Activated CD4-positive, CD25-positive, alpha-beta regulatory T cell (primary cell): Measurements from ENCODE around the gene TNK1.
"Not testable (repeated sequence)": the region's sequence is repeated elsewhere in the genome, so short reads cannot be mapped to it uniquely, and the experiment has no call there.

Experiments used
- DNase-seq, 4 experiments: peaks; one replicate each; lab custom pipeline; 2025; lab: John Stamatoyannopoulos, UW

TNK1 gene

DNA sequence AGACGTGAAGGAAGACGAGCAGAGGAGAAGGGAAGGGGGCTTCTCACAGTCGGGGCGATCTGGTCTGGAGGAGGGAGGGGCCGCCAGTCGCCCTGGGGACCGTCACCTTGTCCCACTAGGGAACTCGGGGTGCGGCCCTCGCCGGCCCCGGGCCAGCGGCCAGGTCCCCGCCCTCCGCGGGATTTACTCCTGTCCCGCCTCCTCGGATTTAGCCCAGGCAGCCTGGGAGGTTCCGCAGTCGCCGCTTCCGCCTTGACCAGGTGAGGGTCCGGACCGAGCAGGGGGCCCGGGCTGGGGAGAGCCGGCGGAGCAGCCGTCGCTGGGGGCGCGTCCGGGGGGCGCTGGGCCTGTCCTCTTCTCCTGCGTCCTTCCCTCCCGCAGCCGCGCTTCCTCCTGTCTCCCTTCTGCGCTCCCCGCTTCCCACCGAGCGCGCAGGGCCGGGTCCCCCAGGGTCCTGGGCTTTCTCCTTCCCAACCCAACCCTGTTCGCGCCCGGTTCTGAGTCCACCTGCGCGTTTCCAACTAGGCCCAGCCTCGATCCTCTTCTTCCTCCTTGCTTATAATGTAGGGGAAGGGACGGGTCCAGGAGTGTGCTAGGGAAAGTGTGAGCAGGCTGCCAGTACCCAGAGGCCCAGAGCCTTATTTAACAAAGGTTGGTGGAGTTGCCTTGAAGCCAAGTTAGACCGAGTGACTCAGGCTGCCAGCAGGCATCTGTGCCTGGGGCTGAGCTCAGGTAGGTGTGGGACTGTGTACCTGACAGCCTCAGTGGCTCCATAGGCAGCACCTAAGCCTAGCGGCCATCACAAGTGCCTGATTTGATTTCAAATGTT, at the start of gene TNK1:
TNK1 (plus strand) TSS at position 235 of the 829 bp plus-strand sequence. CDS start 1,838 bp downstream, outside the sequence.
- DNase-seq = no peak

DNA sequence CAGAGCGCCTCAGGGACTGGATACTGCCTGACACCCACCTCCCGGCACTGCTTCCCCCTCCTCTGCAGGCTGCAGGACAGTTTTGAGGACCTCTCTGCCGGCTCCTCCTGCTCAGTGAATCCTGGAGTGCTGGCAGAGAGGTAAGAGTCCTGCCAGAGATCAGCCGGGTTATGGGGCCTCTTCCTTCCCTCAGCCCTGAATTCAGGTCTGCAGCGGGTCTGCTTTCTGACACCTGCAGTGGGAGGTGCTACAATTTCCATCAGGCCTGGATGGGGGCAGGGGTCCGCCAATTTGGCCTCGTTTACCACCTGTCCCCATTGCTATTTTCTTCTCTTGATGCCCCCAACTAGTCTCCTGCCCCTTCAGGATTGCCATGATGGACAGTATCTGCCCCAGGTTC, 48.8 kb upstream of the TNK1 start:
- DNase-seq = no peak

DNA sequence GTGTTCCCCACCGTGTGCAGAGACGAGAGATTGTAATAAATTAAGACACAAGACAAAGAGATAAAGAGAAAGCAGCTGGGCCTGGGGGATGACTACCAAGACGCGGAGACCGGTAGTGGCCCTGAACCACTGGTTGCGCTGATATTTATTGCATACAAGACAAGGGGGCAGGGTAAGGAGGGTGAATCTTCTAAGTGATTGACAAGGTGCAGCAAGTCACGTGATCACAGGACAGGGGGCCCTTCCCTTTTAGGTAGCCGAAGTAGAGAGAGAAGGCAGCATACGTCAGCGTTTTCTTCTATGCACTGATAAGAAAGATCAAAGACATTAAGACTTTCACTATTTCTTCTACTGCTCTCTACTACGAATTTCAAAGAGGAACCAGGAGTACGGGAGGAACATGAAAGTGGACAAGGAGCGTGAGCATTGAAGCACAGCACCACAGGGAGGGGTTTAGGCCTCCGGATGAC, 48.3 kb upstream of the TNK1 start:
- not testable (repeated sequence) for DNase-seq

DNA sequence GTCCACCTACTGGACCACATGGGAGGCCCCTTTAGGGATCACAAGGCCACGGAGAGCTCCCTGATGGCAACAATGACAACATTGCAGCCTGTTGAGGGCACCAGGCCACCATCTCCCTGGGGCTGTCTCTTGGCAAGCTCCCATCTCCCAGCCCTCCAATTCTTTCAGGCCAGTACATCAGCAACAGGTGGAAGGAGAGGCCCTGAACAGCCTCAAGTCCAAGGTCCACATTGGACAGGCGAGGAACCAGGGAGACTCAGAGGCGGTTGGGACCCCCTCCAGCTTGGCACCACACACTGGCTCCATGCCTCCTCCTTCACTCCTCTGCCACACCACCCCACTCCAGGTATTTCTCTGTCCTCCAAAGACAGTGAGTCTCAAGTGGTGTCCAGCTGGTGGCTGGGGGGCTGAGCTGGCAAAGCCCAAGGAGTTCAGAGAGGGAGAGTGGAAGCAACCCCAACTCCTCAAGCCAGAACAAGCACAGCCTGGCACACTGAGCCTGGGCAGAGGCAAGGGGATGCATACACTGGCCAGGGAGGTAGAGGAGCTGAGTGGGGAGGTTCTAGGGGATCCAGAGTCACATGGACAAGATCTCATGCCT, 45.9 kb upstream of the TNK1 start:
- DNase-seq = no peak

DNA sequence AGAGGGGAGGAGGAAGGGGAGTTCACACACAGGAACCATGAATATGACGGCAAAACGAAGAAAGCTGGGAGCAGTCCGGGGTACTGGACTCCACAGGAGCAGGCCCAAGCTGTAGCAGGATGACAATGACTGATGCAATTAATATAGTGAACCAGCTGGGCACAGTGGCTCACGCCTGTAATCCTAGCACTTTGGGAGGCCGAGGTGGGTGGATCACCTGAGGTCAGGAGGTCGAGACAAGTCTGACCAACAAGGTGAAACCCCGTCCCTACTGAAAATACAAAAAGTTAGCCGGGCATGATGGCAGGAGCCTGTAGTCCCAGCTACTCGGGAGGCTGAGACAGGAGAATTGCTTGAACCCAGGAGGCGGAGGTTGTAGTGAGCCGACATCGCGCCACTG, 45.1 kb upstream of the TNK1 start:
- DNase-seq = not testable (repeated sequence)

DNA sequence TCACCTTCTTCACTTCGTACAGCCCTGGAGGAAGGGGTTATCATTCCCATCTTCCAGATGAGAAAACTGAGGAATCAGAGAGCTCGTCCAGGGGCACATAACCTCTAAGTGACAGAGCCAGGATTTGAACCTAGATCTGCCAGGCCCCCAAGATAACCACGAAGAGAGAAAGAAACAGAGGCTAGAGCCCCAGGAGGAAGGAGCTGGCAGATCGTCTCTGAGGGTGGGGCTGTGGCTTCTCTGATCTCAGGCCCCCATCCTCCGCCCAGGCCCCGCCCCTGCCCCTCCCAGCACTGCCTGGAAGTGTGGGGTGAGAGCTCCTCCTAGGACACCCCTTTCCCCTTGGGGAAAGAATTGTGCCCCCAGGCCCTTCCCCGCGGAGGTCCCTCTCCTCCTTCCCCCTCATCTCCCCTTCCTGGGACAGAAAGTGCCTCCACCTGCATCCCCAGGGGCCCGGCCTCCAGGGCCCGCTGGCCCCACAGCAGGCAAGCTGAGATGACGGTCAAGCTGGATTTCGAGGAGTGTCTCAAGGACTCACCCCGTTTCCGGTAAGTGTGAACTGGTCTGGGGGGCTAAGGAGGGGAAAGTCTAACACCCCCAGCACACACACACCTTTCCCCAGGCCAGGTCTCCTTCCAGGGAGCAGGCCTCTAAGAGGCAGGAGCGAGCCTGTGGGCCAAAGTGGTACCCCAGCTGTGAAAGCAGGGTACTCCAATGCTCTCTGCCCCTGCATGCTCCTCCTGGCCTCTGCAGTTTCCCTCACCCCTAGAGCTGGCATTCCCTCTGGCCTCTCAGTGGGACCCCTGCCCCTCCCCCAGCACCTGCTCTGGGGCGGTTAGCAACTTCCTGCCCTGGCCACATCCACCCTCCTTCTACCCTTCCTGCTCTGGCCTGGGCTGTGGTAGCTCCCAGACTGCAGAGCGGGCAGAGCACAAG, 44.4 kb upstream of the TNK1 start, which contains the start of gene ACAP1:
ACAP1 (plus strand) TSS at position 290 of the 936 bp plus-strand sequence; CDS start at position 496, 206 bp downstream.
- DNase-seq = peak; percentile 40 to 83 (median 66)

DNA sequence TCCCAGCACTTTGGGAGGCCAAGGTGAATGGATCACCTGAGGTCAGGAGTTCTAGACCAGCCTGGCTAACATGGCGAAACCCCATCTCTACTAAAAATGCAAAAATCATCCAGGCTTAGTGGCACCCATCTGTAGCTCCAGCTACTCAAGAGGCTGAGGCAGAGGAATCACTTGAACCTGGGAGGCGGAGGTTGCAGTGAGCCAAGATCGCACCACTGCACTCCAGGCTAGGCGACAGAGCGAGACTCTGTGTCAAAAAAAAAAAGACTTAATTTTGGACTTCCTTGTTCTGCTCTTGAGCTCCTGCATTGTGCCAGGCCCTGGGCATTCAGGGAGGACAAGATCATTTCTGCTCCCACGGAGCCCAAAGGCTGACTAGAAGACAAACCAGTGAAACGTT, 43.3 kb upstream of the TNK1 start:
- DNase-seq = not testable (repeated sequence)

DNA sequence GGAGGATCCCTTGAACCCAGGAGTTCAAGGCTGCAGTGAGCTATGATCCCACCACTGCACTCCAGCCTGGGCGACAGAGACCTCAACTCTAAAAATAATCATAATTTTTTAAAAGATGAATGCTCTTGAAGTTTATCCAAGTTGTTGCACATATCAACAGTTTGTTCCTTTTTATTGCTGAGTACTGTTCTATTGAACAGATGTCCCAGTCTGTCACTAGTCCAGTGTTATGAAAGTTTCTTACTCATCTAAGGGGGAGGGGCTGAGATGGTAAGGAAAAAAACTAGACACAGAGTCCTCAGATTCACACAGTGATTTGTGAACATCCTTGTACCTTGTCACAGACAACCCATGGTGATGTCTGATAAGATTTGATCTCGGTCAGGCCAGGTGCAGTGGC, 40.7 kb upstream of the TNK1 start:
- no peak for DNase-seq

DNA sequence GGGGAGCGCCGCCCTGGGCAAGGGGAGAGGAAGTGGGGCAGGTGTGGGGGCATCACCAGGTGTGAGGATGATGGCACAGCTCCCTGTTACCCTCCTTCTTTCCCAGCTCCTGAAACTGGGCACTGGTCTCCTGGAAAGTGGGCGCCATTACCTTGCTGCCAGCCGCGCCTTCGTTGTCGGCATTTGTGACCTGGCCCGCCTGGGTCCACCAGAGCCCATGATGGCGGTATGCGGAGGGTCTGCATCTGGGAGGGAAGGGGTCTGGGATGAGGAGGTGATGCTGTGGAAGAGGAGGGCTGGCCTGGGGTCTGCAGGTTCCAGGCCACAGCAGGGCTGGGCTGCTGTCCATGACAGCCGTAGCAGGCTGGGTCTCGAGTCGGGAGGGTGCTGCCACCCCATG, 39.0 kb upstream of the TNK1 start:
- no peak for DNase-seq

DNA sequence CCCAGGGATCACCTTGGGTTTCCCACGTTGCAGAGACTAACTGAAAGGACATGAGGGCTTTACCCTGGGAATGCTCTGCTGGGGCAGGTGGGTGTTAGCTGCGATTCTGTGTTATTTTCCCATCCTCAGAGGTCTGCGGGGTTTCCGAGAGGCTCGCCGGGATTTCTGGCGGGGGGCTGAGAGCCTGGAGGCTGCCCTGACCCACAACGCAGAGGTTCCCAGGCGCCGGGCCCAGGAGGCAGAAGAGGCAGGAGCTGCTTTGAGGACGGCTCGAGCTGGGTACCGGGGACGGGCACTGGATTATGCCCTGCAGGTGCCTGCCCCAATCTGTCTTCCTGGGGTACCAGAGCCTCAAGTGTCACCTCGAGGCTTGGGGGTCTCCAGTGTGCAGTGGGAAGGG, 37.6 kb upstream of the TNK1 start:
- DNase-seq = no peak

DNA sequence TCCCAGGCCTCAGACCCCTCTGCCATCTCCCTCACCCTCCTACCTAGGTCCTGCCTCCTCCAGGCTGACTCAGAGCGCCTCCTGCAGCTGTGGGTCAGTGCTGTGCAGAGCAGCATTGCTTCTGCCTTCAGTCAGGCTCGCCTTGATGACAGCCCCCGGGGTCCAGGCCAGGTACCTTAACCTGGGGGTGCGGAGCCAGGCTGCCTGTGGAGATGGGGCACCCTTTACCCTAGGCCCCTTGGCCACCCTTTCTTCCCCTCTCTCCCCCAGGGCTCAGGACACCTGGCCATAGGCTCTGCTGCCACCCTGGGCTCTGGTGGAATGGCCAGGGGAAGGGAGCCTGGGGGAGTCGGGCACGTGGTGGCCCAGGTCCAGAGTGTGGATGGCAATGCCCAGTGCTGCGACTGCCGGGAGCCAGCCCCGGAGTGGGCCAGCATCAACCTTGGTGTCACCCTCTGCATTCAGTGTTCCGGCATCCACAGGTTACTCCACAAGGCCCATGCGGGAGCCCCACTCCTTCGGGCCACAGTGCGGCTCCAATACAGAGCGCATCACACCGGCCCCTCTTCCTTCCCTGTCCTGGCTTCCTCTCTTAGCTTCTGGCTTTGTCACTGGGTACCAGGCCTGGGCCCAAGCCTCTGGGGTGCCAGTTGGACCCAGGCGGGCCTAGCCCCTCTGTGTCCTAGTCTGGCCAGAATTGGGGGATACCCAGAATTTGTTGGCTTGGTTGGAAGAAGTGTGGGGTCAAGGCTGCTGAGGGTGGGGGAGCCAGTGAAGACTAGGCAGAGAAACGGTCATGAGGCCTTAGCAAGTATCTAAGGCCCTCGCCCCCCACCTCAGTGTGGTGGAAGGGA, 33.9 kb upstream of the TNK1 start:
- DNase-seq = no peak

DNA sequence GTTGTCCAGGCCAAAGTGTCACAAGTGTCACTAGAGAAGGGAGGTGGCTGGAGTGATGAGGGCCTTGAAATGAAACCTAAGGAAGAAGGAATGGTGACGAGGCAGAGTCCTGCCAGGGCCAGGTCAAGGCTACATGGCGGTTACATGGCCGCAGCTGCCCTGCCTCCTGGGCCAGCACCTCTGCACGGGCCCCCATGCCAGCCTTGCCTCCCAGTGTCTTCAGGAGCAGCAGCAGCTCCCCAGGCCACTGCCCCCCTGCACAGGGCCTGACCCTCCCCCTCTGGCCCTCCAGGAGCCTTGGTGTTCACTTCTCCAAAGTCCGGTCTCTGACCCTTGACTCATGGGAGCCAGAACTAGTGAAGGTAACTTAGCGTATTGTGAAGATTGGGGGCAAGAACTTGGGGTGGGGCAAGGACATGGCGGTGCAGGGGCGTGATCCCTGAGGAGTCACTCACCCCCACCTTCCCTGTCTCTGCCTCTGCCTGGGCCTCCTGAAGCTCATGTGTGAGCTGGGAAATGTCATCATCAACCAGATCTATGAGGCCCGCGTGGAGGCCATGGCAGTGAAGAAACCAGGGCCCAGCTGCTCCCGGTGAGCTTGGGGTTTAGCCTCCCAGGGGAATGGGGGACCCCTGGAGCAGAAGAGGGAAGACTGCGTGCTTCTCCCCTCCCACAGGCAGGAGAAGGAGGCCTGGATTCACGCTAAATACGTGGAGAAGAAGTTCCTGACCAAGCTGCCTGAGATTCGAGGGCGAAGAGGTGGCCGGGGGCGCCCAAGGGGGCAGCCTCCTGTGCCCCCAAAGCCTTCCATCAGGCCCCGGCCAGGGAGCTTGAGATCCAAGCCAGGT, 33.0 kb upstream of the TNK1 start:
- no peak for DNase-seq

DNA sequence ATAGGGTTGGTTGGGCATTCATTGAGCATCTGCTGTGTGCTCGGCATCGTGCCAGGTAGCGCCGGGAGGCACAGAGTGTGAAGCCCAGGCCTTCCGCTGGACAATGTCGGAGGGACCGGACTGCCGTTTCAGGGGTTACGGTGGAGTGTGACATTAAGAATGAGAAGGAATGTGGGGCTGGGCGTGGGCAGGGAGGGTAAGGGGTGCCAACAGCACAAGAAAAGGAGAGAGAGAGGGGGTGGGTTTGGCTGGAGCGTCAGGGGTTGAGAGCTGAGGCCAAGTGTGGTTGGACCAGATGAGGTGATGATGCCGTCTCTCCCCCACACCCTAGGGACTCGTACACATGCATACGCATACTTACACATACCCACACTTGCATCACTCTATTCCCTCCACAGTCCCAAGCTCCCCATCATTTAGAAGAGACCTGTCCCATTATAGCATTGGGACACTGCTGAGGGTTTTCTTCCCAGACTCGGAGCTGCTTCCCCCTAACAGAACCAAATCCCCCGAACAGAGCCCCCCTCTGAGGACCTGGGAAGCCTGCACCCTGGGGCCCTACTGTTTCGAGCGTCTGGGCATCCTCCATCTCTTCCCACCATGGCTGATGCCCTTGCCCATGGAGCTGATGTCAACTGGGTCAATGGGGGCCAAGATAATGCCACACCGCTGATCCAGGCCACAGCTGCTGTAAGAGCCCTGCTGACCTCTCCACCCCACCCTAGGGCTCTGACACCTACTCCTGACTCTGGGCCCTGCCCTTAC, 32.2 kb upstream of the TNK1 start:
- no peak for DNase-seq

DNA sequence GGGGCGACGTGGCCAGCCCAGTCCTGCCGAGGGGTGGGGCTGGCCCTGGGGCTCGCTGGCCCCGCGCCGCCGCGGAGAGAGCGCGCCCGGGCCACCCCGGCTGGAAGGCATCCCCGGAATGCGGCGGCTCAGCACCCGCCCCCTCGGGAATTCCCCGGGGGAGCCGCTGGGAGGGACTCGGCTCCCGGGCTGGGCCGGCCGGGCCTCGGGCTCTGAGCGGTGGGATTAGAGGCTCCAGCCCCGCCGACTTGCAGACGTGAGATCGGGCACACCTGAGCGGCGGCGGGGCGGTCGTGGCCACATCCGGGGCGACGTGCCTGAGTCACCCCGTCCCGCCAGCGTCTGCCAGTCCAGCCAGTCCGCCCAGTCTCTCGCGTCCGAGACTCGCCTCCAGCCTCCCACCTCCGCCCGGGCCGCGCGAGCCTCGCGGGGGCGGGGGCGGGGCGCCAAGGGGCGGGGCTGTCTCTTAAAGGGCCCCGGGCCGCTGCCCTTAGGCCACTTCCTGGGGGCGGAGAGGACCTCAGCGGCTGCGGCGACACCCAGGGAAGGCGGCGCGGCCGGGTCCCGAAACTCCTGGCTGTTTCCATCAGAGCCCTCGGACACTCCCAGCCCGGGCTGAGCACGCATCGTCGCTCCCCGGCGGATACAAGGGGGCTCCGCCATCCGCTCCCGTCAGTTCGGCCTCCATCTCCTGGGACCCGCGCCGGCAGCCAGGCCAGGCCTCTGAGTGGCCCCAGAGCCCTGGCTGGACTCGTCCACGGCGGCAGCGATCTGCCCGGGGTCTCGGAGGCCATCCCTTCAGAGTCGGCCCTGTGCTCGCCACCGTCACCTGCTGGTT, 29.0 kb upstream of the TNK1 start, which contains the start of gene KCTD11:
KCTD11 (plus strand) TSS at position 498 of the 838 bp plus-strand sequence.
- DNase-seq = peak; percentile 50 to 57 (median 52)

DNA sequence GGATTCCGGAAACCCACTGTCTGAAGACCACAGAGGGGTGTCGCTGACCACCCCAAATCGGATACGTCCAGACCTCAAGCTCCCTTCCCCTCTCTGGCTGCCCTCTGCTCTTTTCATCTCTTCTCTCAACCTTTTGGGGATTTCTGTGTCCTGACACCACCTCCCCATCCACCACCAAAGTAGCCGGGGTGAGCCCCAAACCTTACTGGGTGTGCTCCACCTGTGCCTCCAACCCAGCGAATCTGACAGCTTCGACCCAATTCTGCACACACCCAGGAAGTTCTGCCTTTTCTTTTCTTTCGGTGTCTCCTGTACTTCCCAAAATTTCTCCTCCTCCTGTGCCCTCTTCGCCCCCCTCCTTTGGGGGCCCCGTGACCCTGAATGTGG, 28.4 kb upstream of the TNK1 start:
- no peak for DNase-seq

DNA sequence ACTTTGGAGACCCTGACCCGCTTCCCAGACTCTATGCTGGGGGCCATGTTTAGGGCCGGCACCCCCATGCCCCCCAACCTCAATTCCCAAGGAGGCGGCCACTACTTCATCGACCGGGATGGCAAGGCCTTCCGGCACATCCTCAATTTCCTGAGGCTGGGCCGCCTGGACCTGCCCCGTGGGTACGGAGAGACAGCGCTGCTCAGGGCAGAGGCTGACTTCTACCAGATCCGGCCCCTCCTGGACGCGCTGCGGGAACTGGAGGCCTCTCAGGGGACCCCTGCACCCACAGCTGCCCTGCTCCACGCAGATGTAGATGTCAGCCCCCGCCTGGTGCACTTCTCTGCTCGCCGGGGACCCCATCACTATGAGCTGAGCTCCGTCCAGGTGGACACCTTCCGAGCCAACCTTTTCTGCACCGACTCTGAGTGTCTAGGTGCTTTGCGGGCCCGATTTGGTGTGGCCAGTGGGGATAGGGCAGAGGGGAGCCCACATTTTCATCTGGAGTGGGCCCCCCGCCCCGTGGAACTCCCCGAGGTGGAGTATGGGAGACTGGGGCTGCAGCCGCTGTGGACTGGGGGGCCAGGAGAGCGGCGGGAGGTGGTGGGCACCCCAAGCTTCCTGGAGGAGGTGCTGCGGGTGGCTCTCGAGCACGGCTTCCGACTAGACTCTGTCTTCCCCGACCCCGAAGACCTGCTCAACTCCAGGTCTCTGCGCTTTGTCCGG, 27.8 kb upstream of the TNK1 start:
- DNase-seq = no peak

DNA sequence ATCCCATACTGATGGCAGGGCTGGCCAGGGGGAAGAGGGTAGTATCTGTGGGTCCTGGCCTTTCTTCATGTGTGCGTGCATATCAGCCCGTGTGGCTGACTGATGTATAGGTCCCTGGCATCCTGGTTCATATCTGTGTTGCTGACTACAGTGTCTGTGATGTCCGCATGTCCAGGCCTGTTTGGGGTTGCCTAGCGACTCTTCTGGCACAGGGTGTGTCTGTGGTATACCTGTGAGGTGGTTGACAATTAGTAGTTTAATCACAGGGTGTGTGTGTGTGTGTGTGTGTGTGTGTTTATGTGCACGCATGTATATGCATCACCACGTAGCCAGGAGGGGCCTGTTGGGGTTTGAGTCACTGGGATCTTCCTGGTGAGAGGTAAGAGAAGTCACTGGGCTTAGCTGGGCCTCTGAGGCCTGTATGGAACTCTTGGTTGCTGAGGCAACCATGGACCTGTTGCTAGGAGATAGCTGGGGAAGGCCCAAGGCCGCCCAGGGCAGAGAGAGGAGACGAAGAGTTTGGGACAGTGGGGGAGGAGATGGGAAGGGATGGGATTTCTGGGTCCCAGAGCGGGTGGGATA, 26.5 kb upstream of the TNK1 start:
- DNase-seq = no peak
